ENCODE results near the gene MAP7D2.

- TF ChIP-seq, protein P1, sequence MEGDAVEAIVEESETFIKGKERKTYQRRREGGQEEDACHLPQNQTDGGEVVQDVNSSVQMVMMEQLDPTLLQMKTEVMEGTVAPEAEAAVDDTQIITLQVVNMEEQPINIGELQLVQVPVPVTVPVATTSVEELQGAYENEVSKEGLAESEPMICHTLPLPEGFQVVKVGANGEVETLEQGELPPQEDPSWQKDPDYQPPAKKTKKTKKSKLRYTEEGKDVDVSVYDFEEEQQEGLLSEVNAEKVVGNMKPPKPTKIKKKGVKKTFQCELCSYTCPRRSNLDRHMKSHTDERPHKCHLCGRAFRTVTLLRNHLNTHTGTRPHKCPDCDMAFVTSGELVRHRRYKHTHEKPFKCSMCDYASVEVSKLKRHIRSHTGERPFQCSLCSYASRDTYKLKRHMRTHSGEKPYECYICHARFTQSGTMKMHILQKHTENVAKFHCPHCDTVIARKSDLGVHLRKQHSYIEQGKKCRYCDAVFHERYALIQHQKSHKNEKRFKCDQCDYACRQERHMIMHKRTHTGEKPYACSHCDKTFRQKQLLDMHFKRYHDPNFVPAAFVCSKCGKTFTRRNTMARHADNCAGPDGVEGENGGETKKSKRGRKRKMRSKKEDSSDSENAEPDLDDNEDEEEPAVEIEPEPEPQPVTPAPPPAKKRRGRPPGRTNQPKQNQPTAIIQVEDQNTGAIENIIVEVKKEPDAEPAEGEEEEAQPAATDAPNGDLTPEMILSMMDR (IDR thresholded peaks at IDR 0.05), result no peak
- TF ChIP-seq POLR2A (IDR thresholded peaks at IDR 0.05) (no peak), POLR2AphosphoS5 (IDR thresholded peaks at IDR 0.05) (no peak), EP300 (IDR thresholded peaks at IDR 0.05; ENCODE audit: low read depth) (no peak)
Measured at GRCh38 chrX:20144491-20144890, 27.8 kb upstream of the MAP7D2 start.

Data from transverse colon (tissue), 4 donors.